ENCODE measurements around the gene SPIRE2. TPM values are rescaled to one million over a fixed set of nuclear protein-coding genes. Genes with fewer than 3 reads are reported as not detected.

Gene SPIRE2
- total RNA-seq, 1 experiment from 2014 or later: 1.0 TPM

GRCh38 chr16:89897204-89897603 is 68.9 kb downstream of the SPIRE2 start:
- H3K79me2 ChIP-seq (ENCODE audit: low read length): no peaks in the 10 kb centered on the region
- no peaks in the 10 kb centered on the region for H3K9me2 ChIP-seq (replicated peaks; ENCODE audit: insufficient read depth, low read length)
- DNase-seq: no peak
- no peak overlapping the region for H3K27ac ChIP-seq (ENCODE audit: low read length)
- H3K9me3 ChIP-seq (ENCODE audit: low read length): no peaks in the 10 kb centered on the region
- H3K4me3 ChIP-seq (ENCODE audit: low read length): no peak overlapping the region
- no peaks in the 10 kb centered on the region for H3K4me1 ChIP-seq (ENCODE audit: low read length)
- H3K36me3 ChIP-seq (ENCODE audit: insufficient read depth, low read length): peaks cover 21% of the 10 kb centered on the region; the same call in 1 of the 2 replicates
- no peak overlapping the region for H2AFZ ChIP-seq (ENCODE audit: low read length)
- no peak overlapping the region for H3K4me2 ChIP-seq (ENCODE audit: low read depth, low read length, poor library complexity, severe bottlenecking)
- no peaks in the 10 kb centered on the region for H4K20me1 ChIP-seq (ENCODE audit: insufficient read depth, low read depth, low read length)
- no peaks in the 10 kb centered on the region for H3K27me3 ChIP-seq (ENCODE audit: low read length)
- H3K9ac ChIP-seq (ENCODE audit: low read length): no peak overlapping the region

GRCh38 chr16:89898201-89898967 is 70.1 kb downstream of the SPIRE2 start:
- Histone ChIP-seq H3K4me2 (ENCODE audit: low read depth, low read length, poor library complexity, severe bottlenecking) (no peak overlapping the region), H3K9me2 (replicated peaks; ENCODE audit: insufficient read depth, low read length) (no peaks in the 10 kb centered on the region), H2AFZ (ENCODE audit: low read length) (no peak overlapping the region), H4K20me1 (ENCODE audit: insufficient read depth, low read depth, low read length) (no peaks in the 10 kb centered on the region), H3K27me3 (ENCODE audit: low read length) (no peaks in the 10 kb centered on the region), H3K9ac (ENCODE audit: low read length) (no peak overlapping the region), H3K27ac (ENCODE audit: low read length) (no peak overlapping the region), H3K4me3 (ENCODE audit: low read length) (no peak overlapping the region), H3K4me1 (ENCODE audit: low read length) (no peaks in the 10 kb centered on the region), H3K79me2 (ENCODE audit: low read length) (no peaks in the 10 kb centered on the region), H3K36me3 (ENCODE audit: insufficient read depth, low read length) (peaks cover 17% of the 10 kb centered on the region; the same call in 1 of the 2 replicates), H3K9me3 (ENCODE audit: low read length) (no peaks in the 10 kb centered on the region)
- no peak for DNase-seq

GRCh38 chr16:89899879-89900481 is 71.7 kb downstream of the SPIRE2 start:
- Histone ChIP-seq H2AFZ (ENCODE audit: low read length) (no peak overlapping the region), H3K4me2 (ENCODE audit: low read depth, low read length, poor library complexity, severe bottlenecking) (no peak overlapping the region), H4K20me1 (ENCODE audit: insufficient read depth, low read depth, low read length) (no peaks in the 10 kb centered on the region), H3K9me3 (ENCODE audit: low read length) (no peaks in the 10 kb centered on the region), H3K9ac (ENCODE audit: low read length) (no peak overlapping the region), H3K27ac (ENCODE audit: low read length) (no peak overlapping the region), H3K27me3 (ENCODE audit: low read length) (no peaks in the 10 kb centered on the region), H3K9me2 (replicated peaks; ENCODE audit: insufficient read depth, low read length) (no peaks in the 10 kb centered on the region), H3K36me3 (ENCODE audit: insufficient read depth, low read length) (peaks cover 23% of the 10 kb centered on the region), H3K4me1 (ENCODE audit: low read length) (no peaks in the 10 kb centered on the region), H3K4me3 (ENCODE audit: low read length) (no peak overlapping the region), H3K79me2 (ENCODE audit: low read length) (no peaks in the 10 kb centered on the region)
- no peak for DNase-seq

GRCh38 chr16:89900885-89901284 is 72.6 kb downstream of the SPIRE2 start:
- peaks cover 29% of the 10 kb centered on the region for H3K36me3 ChIP-seq (ENCODE audit: insufficient read depth, low read length)
- no peaks in the 10 kb centered on the region for H4K20me1 ChIP-seq (ENCODE audit: insufficient read depth, low read depth, low read length)

GRCh38 chr16:89902980-89903379 is 74.7 kb downstream of the SPIRE2 start:
- DNase-seq: no peak
- H3K4me3 ChIP-seq (ENCODE audit: low read length): no peak overlapping the region
- no peak overlapping the region for H3K27ac ChIP-seq (ENCODE audit: low read length)
- no peaks in the 10 kb centered on the region for H4K20me1 ChIP-seq (ENCODE audit: insufficient read depth, low read depth, low read length)
- no peaks in the 10 kb centered on the region for H3K79me2 ChIP-seq (ENCODE audit: low read length)
- no peak overlapping the region for H3K9ac ChIP-seq (ENCODE audit: low read length)
- peaks cover under 1% of the 10 kb centered on the region; the same call in 1 of the 2 replicates for H3K9me3 ChIP-seq (ENCODE audit: low read length)
- H3K4me1 ChIP-seq (ENCODE audit: low read length): no peaks in the 10 kb centered on the region
- H3K9me2 ChIP-seq (replicated peaks; ENCODE audit: insufficient read depth, low read length): no peaks in the 10 kb centered on the region
- H3K4me2 ChIP-seq (ENCODE audit: low read depth, low read length, poor library complexity, severe bottlenecking): no peak overlapping the region
- H3K27me3 ChIP-seq (ENCODE audit: low read length): no peaks in the 10 kb centered on the region
- H3K36me3 ChIP-seq (ENCODE audit: insufficient read depth, low read length): peaks cover 42% of the 10 kb centered on the region
- H2AFZ ChIP-seq (ENCODE audit: low read length): no peak overlapping the region

More at GRCh38 chr16:89900885-89901284, 72.6 kb downstream of the SPIRE2 start:
- H3K4me2 ChIP-seq (ENCODE audit: low read depth, low read length, poor library complexity, severe bottlenecking): no peak overlapping the region
- H3K4me3 ChIP-seq (ENCODE audit: low read length): no peak overlapping the region
- H3K79me2 ChIP-seq (ENCODE audit: low read length): no peaks in the 10 kb centered on the region
- no peaks in the 10 kb centered on the region for H3K27me3 ChIP-seq (ENCODE audit: low read length)
- H3K9ac ChIP-seq (ENCODE audit: low read length): no peak overlapping the region
- no peaks in the 10 kb centered on the region for H3K9me2 ChIP-seq (replicated peaks; ENCODE audit: insufficient read depth, low read length)
- no peak overlapping the region for H3K27ac ChIP-seq (ENCODE audit: low read length)
- H2AFZ ChIP-seq (ENCODE audit: low read length): no peak overlapping the region
- H3K4me1 ChIP-seq (ENCODE audit: low read length): no peaks in the 10 kb centered on the region
- H3K9me3 ChIP-seq (ENCODE audit: low read length): no peaks in the 10 kb centered on the region
- DNase-seq: no peak

- no peaks in the 10 kb centered on the region for H4K20me1 ChIP-seq (ENCODE audit: insufficient read depth, low read depth, low read length)
- H3K9me2 ChIP-seq (replicated peaks; ENCODE audit: insufficient read depth, low read length): no peaks in the 10 kb centered on the region
- DNase-seq: no peak
- H3K9me3 ChIP-seq (ENCODE audit: low read length): peaks cover 4% of the 10 kb centered on the region; the same call in 1 of the 2 replicates
- H2AFZ ChIP-seq (ENCODE audit: low read length): no peak overlapping the region
- peaks cover 40% of the 10 kb centered on the region for H3K36me3 ChIP-seq (ENCODE audit: insufficient read depth, low read length)
- no peak overlapping the region for H3K27ac ChIP-seq (ENCODE audit: low read length)
- H3K79me2 ChIP-seq (ENCODE audit: low read length): no peaks in the 10 kb centered on the region
- H3K4me1 ChIP-seq (ENCODE audit: low read length): no peaks in the 10 kb centered on the region
- H3K27me3 ChIP-seq (ENCODE audit: low read length): no peaks in the 10 kb centered on the region
- H3K9ac ChIP-seq (ENCODE audit: low read length): no peak overlapping the region
- H3K4me3 ChIP-seq (ENCODE audit: low read length): no peak overlapping the region
- no peak overlapping the region for H3K4me2 ChIP-seq (ENCODE audit: low read depth, low read length, poor library complexity, severe bottlenecking)
These were observed 75.7 kb downstream of the SPIRE2 start for GRCh38 chr16:89903908-89904515.

GRCh38 chr16:89904606-89905510 is 76.6 kb downstream of the SPIRE2 start:
- no peak for DNase-seq
- Histone ChIP-seq H3K27ac (ENCODE audit: low read length) (no peak overlapping the region), H3K4me3 (ENCODE audit: low read length) (no peak overlapping the region), H3K4me1 (ENCODE audit: low read length) (no peaks in the 10 kb centered on the region), H3K9ac (ENCODE audit: low read length) (no peak overlapping the region), H3K79me2 (ENCODE audit: low read length) (no peaks in the 10 kb centered on the region), H3K36me3 (ENCODE audit: insufficient read depth, low read length) (peaks cover 40% of the 10 kb centered on the region), H3K4me2 (ENCODE audit: low read depth, low read length, poor library complexity, severe bottlenecking) (no peak overlapping the region), H2AFZ (ENCODE audit: low read length) (no peak overlapping the region), H3K27me3 (ENCODE audit: low read length) (no peaks in the 10 kb centered on the region), H3K9me2 (replicated peaks; ENCODE audit: insufficient read depth, low read length) (no peaks in the 10 kb centered on the region), H3K9me3 (ENCODE audit: low read length) (peaks cover 4% of the 10 kb centered on the region; the same call in 1 of the 2 replicates), H4K20me1 (ENCODE audit: insufficient read depth, low read depth, low read length) (no peaks in the 10 kb centered on the region)
